Endothelial cell of hepatic sinusoid (primary cell): Measurements from ENCODE around the gene DHRS7B.
"Not testable (repeated sequence)": the region's sequence is repeated elsewhere in the genome, so short reads cannot be mapped to it uniquely, and the experiment has no call there.

Experiments
- in situ Hi-C: cut with HindIII; loops from 2 replicates; pipeline ENCODE4 v1.10.0; 2017; ENCODE audit warnings: low sequenced_read_pairs

DHRS7B gene

DNA sequence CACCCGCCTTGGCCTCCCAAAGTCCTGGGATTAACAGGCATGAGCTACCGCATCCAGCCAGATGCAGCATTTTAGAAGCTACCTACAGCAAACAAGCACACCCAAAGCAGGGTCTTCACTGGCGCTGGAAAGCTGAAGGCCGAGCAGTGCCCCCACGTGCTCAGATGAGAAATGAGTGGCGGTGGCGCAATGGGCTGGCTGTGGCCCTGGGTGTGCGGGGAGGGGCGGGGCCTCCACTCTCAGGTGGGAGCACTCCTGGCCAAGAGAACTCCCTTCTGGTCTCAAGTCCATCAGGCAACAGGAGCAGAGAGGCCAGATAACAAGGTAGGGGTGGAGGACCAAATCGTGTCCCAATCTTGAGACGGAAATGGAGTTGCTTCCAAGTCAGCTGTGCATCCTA, 75.1 kb downstream of the DHRS7B start:
- in situ Hi-C loops = loop anchor here (5.0 kb wide), 1 partner anchor 45 kb away; no protein-coding TSS in a partner anchor

DNA sequence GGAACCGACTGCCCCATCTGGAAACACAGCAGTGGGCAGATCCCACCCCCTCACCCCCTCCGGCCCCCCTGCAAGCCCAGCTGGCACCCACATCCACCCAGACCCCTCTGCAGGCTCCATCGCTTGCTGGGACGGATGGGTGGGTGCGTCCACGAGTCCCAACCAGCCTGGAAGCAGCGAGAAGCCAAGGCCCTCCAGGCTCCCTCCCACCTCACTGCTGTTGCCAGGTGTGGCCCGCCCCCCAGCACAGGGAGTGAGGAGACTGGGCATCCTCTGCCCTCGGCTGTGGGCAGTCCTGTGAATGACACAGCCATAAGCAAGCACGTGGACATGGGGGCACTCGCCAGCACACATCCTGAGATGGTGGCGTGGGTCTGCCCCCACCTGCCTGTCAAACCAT, 75.7 kb downstream of the DHRS7B start:
- in situ Hi-C loops = loop anchor here (5.0 kb wide), 1 partner anchor 45 kb away; no protein-coding TSS in a partner anchor

DNA sequence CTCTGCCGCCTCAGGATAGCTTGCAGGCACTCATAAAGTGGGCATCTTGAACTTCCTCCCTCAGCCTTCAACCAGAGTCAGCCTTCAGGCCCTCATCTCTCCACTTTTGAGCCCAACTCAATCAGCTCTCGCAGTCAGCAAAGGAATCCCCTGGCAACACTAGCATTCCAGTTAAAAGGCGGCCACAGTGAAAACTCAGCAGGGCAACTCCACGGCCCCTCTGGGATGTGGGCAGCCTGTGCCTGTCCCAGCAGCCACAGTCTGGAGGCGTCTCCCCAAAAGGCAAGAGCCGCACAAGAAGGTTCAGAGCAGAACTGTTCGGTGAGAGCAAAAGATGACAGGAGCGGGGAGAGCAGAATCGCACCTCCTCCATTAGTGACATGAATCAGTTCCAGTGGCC, 78.2 kb downstream of the DHRS7B start:
- in situ Hi-C loops = loop anchor here (5.0 kb wide), 1 partner anchor 42 kb away; no protein-coding TSS in a partner anchor

DNA sequence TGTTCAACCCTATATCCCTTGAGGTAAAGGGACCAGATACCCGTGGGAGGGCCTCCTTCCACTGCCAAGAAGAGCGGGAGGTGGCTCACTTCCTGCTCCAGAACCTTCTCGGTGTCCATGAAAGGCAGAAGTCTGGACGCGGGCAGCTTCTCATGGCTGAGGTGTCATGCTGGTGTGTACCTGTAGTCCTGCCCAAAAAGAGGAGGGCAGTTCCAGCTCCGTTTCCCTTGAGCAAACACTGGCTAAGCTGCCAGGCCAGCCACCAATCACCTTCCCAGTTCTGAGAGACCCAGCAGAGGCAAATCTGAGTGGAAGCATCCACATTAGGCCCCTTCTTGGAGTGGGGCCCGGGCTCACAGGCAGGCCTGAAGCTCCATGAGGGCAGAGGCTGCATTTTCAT, 81.6 kb downstream of the DHRS7B start:
- in situ Hi-C loops = no loop called here

DNA sequence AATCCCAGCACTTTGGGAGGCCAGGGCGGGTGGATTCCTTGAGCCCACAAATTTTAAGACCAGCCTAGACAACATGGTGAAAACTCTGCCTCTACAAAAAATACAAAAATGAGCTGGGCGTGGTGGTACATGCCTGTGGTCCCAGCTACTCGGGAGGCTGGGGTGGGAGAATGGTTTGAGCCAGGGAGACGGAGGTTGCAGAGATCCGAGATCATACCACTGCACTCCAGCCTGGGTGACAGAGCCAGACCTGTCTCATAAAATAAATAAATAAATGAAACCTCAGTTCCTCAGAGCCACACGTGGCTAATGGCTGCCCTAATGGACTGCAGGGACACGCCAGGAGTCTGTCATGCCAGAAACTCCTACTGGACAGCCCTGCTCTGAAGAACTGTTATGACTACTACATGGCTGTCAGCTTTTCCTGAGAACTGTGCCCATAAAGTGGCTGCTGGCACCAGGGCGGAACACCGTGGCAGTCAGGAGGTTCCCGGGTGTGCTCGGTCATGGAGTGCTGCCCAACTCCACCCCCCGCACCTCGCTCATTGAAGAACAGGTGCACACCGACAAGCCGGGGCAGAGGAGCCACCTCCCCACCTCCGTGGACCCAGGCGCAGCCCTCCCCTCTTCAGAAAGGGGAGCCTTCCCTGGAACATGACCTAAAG, 82.9 kb downstream of the DHRS7B start:
- in situ Hi-C loops = loop anchor here (5.0 kb wide), 2 partner anchors 77 to 78 kb away; no protein-coding TSS in a partner anchor

DNA sequence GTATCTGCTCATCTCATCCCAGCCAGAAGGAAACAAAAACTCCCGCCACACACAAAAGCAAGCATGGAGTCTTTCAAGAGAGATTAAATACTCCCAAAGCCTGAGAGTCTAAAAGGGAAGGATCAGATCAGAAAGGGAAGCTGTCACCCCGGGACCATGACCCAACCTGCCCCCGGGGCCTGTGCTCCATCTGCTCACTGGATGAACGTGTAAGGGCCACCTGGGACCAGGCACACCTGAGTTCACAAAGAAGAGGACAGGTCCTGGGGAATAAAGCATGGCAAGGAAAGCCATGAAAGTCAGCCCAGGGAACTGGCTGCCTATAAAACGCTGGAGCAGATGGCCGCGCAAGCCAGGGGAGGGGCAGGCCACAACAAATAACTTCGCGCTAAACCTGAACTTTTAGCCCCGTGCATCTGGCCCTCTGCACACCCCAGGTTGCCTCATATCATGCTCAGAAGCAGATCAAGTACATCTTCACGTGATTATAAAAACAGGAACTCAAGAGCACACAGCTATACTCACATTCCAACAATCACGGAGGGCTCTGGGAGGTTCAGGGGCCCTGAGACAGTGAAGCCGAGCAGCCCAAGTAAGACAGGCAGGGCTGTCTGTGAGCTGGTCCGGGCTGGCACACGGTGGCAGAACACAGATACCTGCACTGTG, 83.8 kb downstream of the DHRS7B start:
- in situ Hi-C loops = loop anchor here (5.0 kb wide), 2 partner anchors 77 to 78 kb away; no protein-coding TSS in a partner anchor

DNA sequence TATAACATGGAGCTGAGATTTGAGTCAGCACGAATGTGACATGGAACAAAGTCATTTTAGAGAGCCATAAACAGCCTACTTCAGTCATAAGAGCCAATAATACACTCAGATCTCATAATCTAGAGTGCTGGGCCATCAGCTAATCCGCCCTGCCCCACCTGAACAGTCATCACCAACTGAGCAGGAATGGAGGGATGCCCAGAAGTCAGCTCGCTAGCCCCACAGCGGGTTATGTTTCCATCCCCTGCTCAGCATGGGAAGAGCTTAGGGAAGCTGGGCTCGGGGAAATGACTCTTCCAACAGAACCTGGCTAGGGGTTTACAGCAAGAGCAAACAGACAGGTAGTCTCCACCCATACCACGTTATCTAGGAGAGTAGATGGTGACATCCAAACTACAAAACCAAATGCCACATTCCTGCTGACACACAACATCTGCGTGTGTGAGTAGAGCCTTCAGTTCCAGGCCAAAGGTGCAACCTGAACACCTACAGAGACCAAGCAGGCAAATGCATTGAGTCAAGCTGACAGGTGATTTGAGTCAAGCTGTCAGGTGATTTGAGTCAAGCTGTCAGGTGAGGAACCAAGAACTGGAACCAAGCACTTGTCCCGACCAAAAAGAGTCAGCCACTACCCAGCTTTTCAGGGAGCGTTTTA, 85.2 kb downstream of the DHRS7B start:
- in situ Hi-C loops = loop anchor here (5.0 kb wide), 2 partner anchors 75 to 80 kb away; no protein-coding TSS in a partner anchor

- in situ Hi-C loops = loop anchor here (5.0 kb wide), 2 partner anchors 74 to 81 kb away; no protein-coding TSS in a partner anchor
Measured at GRCh38 chr17:21212826-21213637, 86.3 kb downstream of the DHRS7B start.

DNA sequence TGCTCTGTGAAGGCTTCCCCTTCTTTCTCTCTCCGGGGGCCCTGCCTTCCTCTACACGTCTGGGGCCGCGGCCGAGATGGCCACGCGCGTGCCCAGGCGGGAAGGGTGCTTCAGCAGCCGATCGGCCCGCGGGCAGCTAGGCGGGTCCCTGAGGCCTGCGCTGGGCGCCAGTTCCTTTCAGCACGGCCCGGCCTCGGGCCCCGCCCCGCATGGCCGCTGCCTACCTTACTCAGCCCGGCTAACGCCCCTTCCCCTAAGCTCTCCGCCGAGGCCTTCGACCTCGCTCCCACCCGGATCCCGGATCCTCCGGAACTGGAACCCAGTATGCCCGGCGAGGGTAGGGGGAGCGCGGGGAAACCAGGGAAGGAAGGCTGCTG, 86.9 kb downstream of the DHRS7B start:
- in situ Hi-C loops = loop anchor here (5.0 kb wide), 2 partner anchors 74 to 81 kb away; no protein-coding TSS in a partner anchor

- in situ Hi-C loops = loop anchor here (5.0 kb wide), 2 partner anchors 73 to 82 kb away; no protein-coding TSS in a partner anchor
Measured at GRCh38 chr17:21214015-21214776, 87.4 kb downstream of the DHRS7B start, which contains the start of gene TMEM11. Gene TMEM11 (minus strand): TSS chr17:21214161. CDS start chr17:21214152, 9 bp downstream.

DNA sequence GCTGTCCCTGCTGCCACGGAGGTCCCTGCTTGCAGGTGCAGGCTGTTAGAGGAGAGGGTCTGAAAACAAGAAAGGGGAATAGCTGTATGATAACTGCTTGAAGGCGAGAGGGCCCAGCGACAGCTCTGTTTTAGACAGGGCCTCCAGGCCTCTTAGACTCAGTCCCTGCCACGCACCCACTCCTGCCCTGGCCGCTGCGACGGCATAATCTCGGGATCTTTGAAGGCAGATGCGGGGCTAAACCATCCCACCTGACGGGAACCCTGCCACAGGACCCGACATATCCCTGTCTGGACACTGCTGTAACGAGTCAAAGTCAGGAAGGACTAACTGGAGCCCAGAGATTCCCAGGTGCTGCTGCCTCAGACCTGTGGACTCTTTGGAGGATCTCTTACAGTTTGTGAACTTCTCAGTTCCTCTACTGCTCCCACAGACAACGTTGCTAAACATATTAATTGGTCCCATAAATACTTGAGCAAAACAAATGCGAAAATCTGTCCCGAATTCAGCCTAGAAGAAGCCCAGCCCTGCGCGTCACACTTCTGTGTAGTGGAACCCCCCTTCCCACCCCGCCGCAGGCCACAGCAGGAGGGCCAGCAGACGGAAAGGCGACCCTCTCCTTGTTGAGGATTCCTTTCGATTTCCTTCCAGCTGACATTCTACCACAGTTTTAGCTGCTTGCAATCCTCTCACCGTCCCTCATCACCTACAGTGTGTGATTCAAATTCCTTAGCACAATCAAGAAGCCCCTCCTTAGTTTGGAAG, 88.2 kb downstream of the DHRS7B start:
- in situ Hi-C loops = loop anchor here (5.0 kb wide), 2 partner anchors 72 to 83 kb away; no protein-coding TSS in a partner anchor

- in situ Hi-C loops = no loop called here
Measured at GRCh38 chr17:21215935-21216334, 89.2 kb downstream of the DHRS7B start.

DNA sequence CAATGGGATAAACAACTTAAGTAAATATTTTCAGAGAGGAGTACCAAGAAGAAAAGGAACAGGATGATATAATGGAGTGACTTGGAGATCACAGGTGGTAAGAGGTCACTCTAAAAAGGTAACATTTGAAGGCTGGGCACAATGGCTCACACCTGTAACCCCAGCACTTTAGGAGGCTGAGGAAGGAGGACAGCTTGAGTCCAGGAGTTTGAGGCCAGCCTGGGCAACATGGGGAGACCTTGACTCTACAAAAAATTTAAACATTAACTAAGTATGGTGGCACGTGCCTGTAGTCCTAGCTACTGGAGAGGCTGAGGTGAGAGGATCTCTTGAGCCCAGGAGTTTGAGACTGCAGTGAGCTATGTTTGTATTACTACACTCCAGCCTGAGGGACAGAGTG, 90.6 kb downstream of the DHRS7B start:
- in situ Hi-C loops = no loop called here

GRCh38 chr17:21218101-21218500, 91.3 kb downstream of the DHRS7B start:
- in situ Hi-C loops = no loop called here

- in situ Hi-C loops = no loop called here
Measured at GRCh38 chr17:21218831-21219380, 92.1 kb downstream of the DHRS7B start.

GRCh38 chr17:21223086-21223485, 96.3 kb downstream of the DHRS7B start:
- in situ Hi-C loops = no loop called here

DNA sequence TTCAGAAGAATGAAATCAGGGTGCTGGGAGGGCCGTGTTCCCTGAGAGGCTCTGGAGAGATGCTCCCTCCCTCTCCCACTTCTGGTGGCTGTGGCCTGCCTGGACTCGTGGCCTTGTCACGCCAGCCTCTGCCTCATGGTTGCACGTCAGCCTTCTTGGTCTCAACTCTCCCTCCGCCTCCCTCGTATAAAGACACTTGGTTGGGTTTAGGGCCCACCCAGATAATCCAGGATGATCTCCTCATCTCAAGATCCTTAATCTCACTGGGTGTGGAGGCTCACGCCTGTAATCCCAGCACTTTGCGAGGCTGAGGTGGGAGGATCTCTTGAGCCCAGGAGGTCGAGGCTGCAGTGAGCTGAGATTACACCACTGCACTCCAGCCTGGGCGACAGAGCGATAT, 100.5 kb downstream of the DHRS7B start:
- in situ Hi-C loops = not testable (repeated sequence)

DNA sequence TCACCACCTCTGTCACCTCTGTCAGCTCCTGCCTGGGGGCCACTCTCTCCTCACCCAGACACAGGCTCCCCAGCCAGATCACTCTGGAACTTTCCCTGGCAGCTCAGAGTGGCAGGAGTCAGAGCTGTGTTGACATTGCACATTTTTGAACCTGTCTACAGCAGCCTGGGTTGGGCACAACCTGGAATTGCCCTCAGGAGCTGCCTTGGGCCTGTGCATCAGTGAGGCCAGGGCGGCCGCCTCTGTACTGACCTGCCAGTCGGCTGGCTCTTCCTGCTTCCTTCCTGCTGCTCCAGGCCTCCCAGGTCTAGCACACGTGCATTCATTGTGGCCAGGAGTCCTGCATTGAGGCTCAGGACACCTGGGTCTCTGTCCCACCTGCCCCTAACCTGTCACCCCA, 101.3 kb downstream of the DHRS7B start:
- in situ Hi-C loops = no loop called here

GRCh38 chr17:21228845-21229244, 102.1 kb downstream of the DHRS7B start:
- in situ Hi-C loops = no loop called here
